HFF-Myc (cell line): Measurements from ENCODE around the gene GCK.

ENCODE experiments used
- DNase-seq: peaks from one replicate; pipeline ENCODE4 v3.0.0-alpha.2; 2011; ENCODE audit warnings: low read depth; ENCODE audit errors: extremely low read depth
- H3K4me3 ChIP-seq: replicated peaks from 2 replicates; pipeline ENCODE4 v1.5.1; 2011; ENCODE audit warnings: low read depth, mild to moderate bottlenecking, control low read depth, low read length
- TF ChIP-seq, protein P1 (sequence below): IDR thresholded peaks from 2 replicates; pipeline ENCODE4 v1.5.1; 2012; ENCODE audit warnings: mild to moderate bottlenecking, low read depth, low read length, control low read depth; ENCODE audit errors: missing control alignments

Gene GCK

DNA sequence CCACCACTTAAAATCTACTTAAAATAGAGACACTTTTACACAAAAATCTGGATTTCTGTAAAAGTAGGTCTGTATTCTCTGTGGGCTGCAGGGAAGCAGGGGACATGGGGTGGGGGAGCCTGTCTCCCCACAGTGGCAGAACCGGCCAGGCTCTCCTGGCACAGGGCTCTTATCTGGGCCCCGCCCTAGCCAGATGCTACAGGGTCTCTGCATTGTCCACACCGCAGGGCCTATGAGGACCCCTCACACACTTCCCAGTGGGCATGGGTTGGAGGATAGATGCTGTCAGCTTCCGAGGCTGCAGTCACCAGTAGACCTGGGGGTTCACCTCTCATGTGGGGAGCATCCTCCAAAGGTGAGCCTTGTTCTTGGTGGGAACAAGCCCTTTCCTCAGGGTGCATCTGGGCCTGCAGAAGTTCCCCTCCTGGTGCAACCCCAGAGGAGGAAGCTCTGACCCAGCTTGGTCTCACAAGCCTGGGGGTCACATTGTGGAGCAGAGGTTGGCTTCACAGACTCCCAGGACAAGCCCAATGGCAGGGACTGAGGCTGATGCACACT lies 32.7 kb downstream of the GCK start:
- TF ChIP-seq, protein P1, sequence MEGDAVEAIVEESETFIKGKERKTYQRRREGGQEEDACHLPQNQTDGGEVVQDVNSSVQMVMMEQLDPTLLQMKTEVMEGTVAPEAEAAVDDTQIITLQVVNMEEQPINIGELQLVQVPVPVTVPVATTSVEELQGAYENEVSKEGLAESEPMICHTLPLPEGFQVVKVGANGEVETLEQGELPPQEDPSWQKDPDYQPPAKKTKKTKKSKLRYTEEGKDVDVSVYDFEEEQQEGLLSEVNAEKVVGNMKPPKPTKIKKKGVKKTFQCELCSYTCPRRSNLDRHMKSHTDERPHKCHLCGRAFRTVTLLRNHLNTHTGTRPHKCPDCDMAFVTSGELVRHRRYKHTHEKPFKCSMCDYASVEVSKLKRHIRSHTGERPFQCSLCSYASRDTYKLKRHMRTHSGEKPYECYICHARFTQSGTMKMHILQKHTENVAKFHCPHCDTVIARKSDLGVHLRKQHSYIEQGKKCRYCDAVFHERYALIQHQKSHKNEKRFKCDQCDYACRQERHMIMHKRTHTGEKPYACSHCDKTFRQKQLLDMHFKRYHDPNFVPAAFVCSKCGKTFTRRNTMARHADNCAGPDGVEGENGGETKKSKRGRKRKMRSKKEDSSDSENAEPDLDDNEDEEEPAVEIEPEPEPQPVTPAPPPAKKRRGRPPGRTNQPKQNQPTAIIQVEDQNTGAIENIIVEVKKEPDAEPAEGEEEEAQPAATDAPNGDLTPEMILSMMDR: no peak
- DNase-seq: no peak
- no peak overlapping the region for H3K4me3 ChIP-seq

DNA sequence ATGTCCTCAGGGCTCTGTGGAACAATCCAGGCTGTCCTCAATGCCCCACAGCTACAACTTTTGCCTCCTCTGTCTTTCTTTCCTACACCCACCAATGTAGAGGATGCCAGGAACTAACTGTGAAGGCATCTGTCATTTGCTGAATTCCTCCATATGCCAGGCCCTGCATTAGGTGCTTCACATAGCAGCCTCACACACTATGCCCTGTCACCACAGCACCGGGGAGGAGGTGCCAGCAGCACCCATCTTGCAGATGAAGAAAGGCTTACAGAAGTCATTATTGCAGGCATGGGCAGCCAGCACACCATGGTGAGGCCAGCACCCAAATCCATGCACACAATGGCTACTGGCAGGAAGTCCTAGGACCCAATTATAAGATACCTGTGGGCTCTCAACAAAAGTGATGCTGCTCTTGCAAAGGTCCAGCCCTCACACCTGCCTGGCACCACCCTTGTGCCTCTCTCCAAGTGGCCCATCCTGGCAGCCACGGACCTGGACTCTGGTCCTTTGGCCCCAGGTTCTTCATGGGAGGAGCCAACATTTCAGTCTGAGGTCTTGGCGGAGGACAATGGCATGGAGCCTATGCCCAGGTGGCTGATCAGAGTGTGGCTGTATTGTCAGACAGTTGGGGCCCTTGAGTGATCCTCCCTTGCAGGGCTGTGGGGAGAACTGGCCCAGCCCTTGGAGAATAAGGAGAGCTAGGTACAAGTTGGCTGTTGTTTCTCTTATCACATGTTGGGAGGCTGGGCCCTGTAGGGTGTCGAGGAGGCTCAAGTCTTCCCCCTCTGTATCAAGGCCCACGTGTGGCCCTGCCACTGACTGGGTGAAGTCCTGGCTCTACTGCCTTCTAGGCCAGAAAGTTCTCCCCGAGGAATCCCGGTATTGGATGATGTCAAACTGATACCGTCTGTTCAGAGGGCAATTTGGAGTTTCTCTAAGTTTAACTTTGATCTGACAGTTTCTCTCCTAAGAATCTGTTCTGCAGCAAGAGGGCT lies 33.8 kb downstream of the GCK start:
- H3K4me3 ChIP-seq: no peak overlapping the region
- TF ChIP-seq, protein P1: no peak
- DNase-seq: no peak

DNA sequence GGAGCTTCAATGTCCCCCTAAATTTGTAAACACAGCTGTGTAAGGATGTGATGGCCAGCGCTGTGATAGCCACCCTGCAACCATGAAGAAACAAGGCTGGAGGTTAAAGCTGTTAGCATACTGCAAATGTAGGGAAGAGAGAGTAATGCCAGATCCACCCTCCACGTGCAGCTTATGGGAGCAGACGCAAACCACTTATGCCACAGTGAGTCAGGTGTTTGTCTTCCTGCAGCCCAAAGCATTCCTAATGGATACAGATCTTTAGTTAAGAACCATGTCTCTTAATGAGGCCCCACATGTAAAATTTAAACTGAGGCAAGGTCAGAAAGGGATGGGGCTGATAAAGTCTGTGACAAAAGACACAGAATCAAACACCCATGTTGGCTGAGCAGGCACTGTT lies 34.5 kb downstream of the GCK start:
- no peak for DNase-seq
- TF ChIP-seq, protein P1: no peak

DNA sequence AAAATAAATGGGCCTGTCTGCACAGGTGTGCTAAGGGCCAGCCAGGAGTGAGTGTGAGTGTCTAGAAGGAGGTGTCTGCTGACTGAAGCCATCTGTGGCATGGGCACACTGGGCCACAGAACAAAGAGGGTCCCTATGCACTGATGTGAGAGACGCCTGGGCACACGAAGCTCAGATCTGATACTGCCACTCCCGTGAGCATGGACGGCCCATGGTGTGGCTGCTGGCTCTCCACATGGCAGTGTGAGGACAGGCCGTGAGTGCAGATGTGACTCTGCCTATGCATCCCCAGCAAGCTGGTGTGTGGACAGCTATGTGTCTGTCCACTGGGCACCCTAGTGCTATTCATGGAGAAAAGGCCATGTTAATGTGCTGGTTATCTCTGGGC lies 35.3 kb downstream of the GCK start:
- H3K4me3 ChIP-seq: no peak overlapping the region
- no peak for DNase-seq
- TF ChIP-seq, protein P1: no peak

More for the DNA sequence above, 34.5 kb downstream of the GCK start:
- no peak overlapping the region for H3K4me3 ChIP-seq

DNA sequence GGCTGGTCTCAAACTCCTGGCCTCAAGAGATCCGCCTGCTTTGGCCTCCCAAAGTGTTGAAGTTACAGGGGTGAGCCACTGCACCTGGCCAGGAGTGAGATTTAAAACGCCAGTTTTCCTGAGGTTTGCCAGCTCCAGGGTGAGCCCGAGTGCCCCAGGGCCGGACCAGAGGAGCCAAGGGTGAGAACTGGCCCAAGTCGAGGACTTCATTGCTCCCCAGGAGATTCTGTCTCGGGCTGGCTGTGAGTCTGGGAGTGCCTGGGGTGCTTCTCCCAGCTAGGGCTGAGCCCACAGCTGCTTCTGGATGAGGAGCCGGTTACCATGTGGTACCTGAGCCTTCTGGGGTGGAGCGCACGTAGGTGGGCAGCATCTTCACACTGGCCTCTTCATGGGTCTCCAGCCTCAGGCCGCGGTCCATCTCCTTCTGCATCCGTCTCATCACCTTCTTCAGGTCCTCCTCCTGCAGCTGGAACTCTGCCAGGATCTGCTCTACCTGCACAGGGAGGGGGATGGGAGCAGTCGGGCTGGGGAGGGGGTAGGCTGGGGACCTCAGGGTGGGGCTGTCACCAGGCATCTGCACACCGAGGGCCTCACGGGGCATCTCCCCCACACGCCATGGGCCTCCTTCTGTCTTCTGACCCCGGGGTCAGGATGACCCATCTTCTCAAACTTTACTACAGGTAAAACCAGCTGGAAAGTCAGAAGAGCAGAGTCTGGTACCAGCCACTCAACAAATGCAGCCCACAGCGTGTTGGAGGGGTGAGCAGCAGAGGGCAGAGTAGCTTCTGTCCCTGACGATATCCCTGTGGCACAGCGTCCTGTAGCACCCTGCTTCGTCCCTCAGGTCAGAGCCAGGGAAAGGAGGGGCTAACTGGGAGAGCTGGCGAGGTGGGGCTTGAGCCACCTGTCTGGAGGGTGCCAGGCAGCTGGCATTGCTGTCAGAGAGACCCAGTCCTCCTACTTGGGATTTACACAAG lies 36.0 kb downstream of the GCK start:
- TF ChIP-seq, protein P1: no peak
- H3K4me3 ChIP-seq: no peak overlapping the region
- no peak for DNase-seq

DNA sequence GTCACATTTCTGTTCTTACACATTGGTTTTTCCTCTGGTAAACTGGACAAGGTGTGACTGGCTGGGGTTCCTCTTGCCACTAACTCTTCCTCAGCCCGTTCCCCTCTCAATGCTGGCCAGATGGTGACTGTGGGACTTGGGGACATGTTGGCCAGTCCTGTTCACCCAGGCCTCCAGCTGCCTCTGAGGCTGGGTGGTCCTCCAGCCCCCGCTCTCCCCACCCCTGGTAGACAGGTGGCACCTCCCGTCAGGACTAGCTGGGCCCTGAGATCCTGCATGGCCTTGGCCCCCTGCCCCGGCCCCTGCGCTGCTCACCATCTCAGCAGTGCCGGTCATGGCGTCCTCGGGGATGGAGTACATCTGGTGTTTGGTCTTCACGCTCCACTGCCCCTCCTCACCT lies 37.3 kb downstream of the GCK start:
- TF ChIP-seq, protein P1: no peak
- H3K4me3 ChIP-seq: no peak overlapping the region
- no peak for DNase-seq
